ENCODE data around the gene RDH13. TPM values are rescaled to one million over a fixed set of nuclear protein-coding genes. Genes with fewer than 3 reads are reported as not detected.

RDH13 gene
- total and polyA plus RNA-seq, 10 of the 15 experiments (the other 5 are each of a cell fraction or from before 2014, with no cell fraction given): 1.3 to 11.6 (median 8.9) TPM

GRCh38 chr19:55071129-55071502 is 8.2 kb upstream of the RDH13 start (continued):
- TF ChIP-seq STAT3 (IDR thresholded peaks at IDR 0.05; ENCODE audit: low read depth, low read length) (no peak), CTCF (IDR thresholded peaks at IDR 0.05 in 2 of 3, conservative IDR thresholded peaks at IDR 0.05 in 1 of 3; ENCODE audit: control insufficient read depth in 2 of 3, extremely low read depth in 1 of 3, insufficient read depth in 1 of 3, low read depth in 3 of 3, low read length in 3 of 3) (no peak), ZZZ3 (IDR thresholded peaks at IDR 0.05; ENCODE audit: control insufficient read depth, insufficient read length, low read depth) (no peak), CREB1 (IDR thresholded peaks at IDR 0.05; ENCODE audit: low read depth) (no peak), NFYB (IDR thresholded peaks at IDR 0.05; ENCODE audit: insufficient read depth, low read depth, low read length) (no peak), RELA (IDR thresholded peaks at IDR 0.05; ENCODE audit: borderline replicate concordance, partially characterized antibody) (no peak), PKNOX1 (IDR thresholded peaks at IDR 0.05) (no peak), NFIC (IDR thresholded peaks at IDR 0.05; ENCODE audit: low read depth, low read length) (no peak), SP1 (IDR thresholded peaks at IDR 0.05; ENCODE audit: low read depth, low read length) (no peak), MYB (IDR thresholded peaks at IDR 0.05; ENCODE audit: borderline replicate concordance, low read depth, low read length) (no peak)

Data from GM12878 (cell line).